CD4-positive, alpha-beta memory T cell (primary cell): ENCODE measurements around the gene AP3M1. TPM values are rescaled to one million over a fixed set of nuclear protein-coding genes. Genes with fewer than 3 reads are reported as not detected.

Experiments
- CTCF ChIA-PET: fragments of 350-600 bp; sonication (Branson Sonifier 250); formaldehyde crosslinking; loops from one replicate; lab custom pipeline; 2021; ENCODE audit warnings: inconsistent platforms; ENCODE audit not compliant: partially characterized antibody; lab: Charles Lee
- POLR2A ChIA-PET: fragments of 350-600 bp; sonication (Branson Sonifier 250); formaldehyde crosslinking; loops from one replicate; lab custom pipeline; 2021; ENCODE audit not compliant: partially characterized antibody; lab: Charles Lee
- DNase-seq, 5 donors: peaks; one replicate each; pipeline versions ENCODE4 v3.0.0 to v3.0.0-alpha.2; 2020 to 2022; ENCODE audit warnings: mixed read lengths in 1 of 5
- H3K27ac ChIP-seq: one replicate; pipeline ENCODE4 v1.7.0; 2013; ENCODE audit warnings: low read depth, low read length
- H3K27me3 ChIP-seq: 2 replicates; pipeline ENCODE4 v1.7.0; 2013; ENCODE audit warnings: mild to moderate bottlenecking, low read length, moderate library complexity; ENCODE audit not compliant: insufficient read depth
- H3K36me3 ChIP-seq: 2 replicates; pipeline ENCODE4 v1.7.0; 2013; ENCODE audit warnings: mild to moderate bottlenecking, low read length, moderate library complexity; ENCODE audit not compliant: insufficient read depth
- H3K4me1 ChIP-seq: 2 replicates; pipeline ENCODE4 v1.7.0; 2013; ENCODE audit warnings: mild to moderate bottlenecking, low read length, moderate library complexity; ENCODE audit not compliant: insufficient read depth
- H3K4me3 ChIP-seq, 2 donors: one replicate each; pipeline ENCODE4 v1.7.0; 2013; ENCODE audit warnings: low read length in 2 of 2, mild to moderate bottlenecking in 1 of 2
- H3K9me3 ChIP-seq, 2 donors: one replicate each; pipeline ENCODE4 v1.7.0; 2013; ENCODE audit warnings: low read length in 2 of 2, control low read depth in 1 of 2; ENCODE audit not compliant: control insufficient read depth in 1 of 2
- H3K27ac Mint-ChIP-seq, 7 donors: one replicate each; pipeline ENCODE4 v1.8.0; 2020 to 2021; ENCODE audit warnings: mixed read lengths in 7 of 7, mild to moderate bottlenecking in 6 of 7, inconsistent platforms in 3 of 7, moderate library complexity in 3 of 7
- H3K27me3 Mint-ChIP-seq, 2 donors: one replicate each; pipeline ENCODE4 v1.8.0; 2020 to 2021; ENCODE audit warnings: mixed read lengths in 2 of 2
- H3K36me3 Mint-ChIP-seq, 2 donors: one replicate each; pipeline ENCODE4 v1.8.0; 2020 to 2021; ENCODE audit warnings: mixed read lengths in 2 of 2, inconsistent platforms in 1 of 2, mild to moderate bottlenecking in 1 of 2
- H3K4me1 Mint-ChIP-seq, 4 donors: one replicate each; pipeline ENCODE4 v1.8.0; 2020 to 2021; ENCODE audit warnings: mixed read lengths in 4 of 4, mild to moderate bottlenecking in 1 of 4
- H3K4me3 Mint-ChIP-seq, 8 donors: one replicate each; pipeline ENCODE4 v1.8.0; 2020 to 2021; ENCODE audit warnings: mixed read lengths in 8 of 8, mild to moderate bottlenecking in 7 of 8, moderate library complexity in 6 of 8, inconsistent platforms in 3 of 8
- H3K9me3 Mint-ChIP-seq, 8 donors: one replicate each; pipeline ENCODE4 v1.8.0; 2020 to 2021; ENCODE audit warnings: mixed read lengths in 8 of 8, mild to moderate bottlenecking in 5 of 8, inconsistent platforms in 3 of 8, moderate library complexity in 1 of 8
- intact Hi-C: fragments of 100-400 bp; cut with micrococcal nuclease; formaldehyde crosslinking; loops from one replicate; pipeline ENCODE4 v1.15.1; 2023
- polyA plus RNA-seq, 2 donors: library from polyadenylated mRNA; unstranded; fragments of 300-500 nt; fragmentation: Illumina TruSeq; gene quantifications; one replicate each; pipeline ENCODE4 v1.2.3, GENCODE V29; 2021
- total RNA-seq, 2 experiments: library from RNA; stranded (reverse); gene quantifications; one replicate each; pipeline ENCODE4 v1.2.3, GENCODE V29; 2021

Gene AP3M1
- total and polyA plus RNA-seq, 4 experiments from 2014 or later: 28.7 to 38.8 (median 38.1) TPM

GRCh38 chr10:74088722-74089121, 61.9 kb downstream of the AP3M1 start:
- H3K27me3 ChIP-seq: no peaks in the 10 kb centered on the region
- H3K4me3 ChIP-seq: no peak overlapping the region
- H3K27ac Mint-ChIP-seq: no peak overlapping the region
- H3K36me3 ChIP-seq: peaks cover 30% of the 10 kb centered on the region
- H3K4me1 ChIP-seq: no peaks in the 10 kb centered on the region
- H3K27ac ChIP-seq: no peak overlapping the region
- no peak for DNase-seq
- ChIA-PET POLR2A (interaction anchor here (0.6 kb wide), 1 partner anchor 68 kb away, joined by 3 read pairs; no protein-coding TSS in a partner anchor), CTCF (interaction anchor here (0.6 to 2.3 kb wide), 4 partner anchors 8 to 1147 kb away, joined by 3 to 10 read pairs (median 4); partner anchors contain the start of gene COMTD1)
- intact Hi-C loops: no loop called here
- no peak overlapping the region for H3K4me3 Mint-ChIP-seq
- H3K9me3 Mint-ChIP-seq: no peaks in the 10 kb centered on the region
- H3K36me3 Mint-ChIP-seq: peaks cover 47 to 60% of the 10 kb centered on the region in 2 donors
- no peaks in the 10 kb centered on the region for H3K27me3 Mint-ChIP-seq
- no peaks in the 10 kb centered on the region for H3K9me3 ChIP-seq
- peaks cover 0 to 4% (median 2%) of the 10 kb centered on the region in 4 donors for H3K4me1 Mint-ChIP-seq

DNA sequence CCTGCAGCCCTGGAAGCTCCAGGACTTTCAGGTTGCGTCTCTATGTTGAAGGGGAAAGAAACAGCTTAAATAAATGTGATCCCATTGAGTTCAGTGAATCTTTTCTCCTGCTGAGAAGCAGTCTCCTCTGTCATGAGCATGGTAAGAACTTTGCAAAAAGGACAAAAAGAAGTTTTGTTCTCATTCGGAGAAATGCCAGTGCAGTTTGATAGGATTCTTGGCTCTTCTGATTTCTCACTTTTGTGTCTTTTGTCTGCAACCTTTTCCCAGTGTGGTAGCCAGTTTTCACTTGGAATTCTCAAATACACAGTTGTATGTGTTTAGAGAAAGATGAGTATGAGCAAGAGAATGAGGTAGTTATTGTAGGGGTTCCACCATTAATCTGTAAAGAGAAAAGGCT, 64.3 kb downstream of the AP3M1 start:
- no peaks in the 10 kb centered on the region for H3K9me3 Mint-ChIP-seq
- H3K4me1 Mint-ChIP-seq: peaks cover 2 to 4% (median 3%) of the 10 kb centered on the region in 4 donors
- Histone ChIP-seq H3K4me3 (no peak overlapping the region), H3K27me3 (no peaks in the 10 kb centered on the region), H3K4me1 (no peaks in the 10 kb centered on the region), H3K36me3 (peaks cover 29% of the 10 kb centered on the region), H3K9me3 (no peaks in the 10 kb centered on the region), H3K27ac (no peak overlapping the region)
- no peak overlapping the region for H3K4me3 Mint-ChIP-seq
- intact Hi-C loops: no loop called here
- H3K36me3 Mint-ChIP-seq: peaks cover 51 to 65% of the 10 kb centered on the region in 2 donors
- ChIA-PET CTCF (interaction anchor here (1.1 kb wide), 1 partner anchor 17 kb away, joined by 3 read pairs; no protein-coding TSS in a partner anchor), POLR2A (no interaction called here)
- no peak overlapping the region for H3K27ac Mint-ChIP-seq
- no peaks in the 10 kb centered on the region for H3K27me3 Mint-ChIP-seq
- no peak for DNase-seq

DNA sequence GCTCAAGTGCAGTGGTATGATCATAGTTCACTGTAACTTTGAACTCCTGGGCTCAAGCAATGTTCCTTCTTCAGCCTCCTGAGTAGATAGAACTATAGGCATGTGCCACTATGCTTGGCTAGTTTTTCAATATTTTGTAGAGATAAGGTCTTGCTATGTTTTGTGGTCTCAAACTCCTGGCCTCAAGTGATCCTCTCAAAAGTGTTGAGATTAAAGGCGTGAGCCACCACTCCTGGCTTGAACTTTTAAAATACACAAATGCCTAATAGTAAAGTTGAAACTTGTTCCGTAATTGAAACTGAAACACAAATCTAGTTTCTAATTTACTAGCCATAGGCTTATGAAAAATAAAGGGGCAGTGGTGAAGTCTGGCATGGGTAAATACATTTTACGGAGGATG, 65.7 kb downstream of the AP3M1 start:
- no peak overlapping the region for H3K27ac ChIP-seq
- H3K27ac Mint-ChIP-seq: peak overlapping the region in 5 of 7 donors; percentile 22 to 73 (median 30)
- H3K4me1 ChIP-seq: no peaks in the 10 kb centered on the region
- H3K4me3 Mint-ChIP-seq: no peak overlapping the region
- no peaks in the 10 kb centered on the region for H3K27me3 ChIP-seq
- H3K4me3 ChIP-seq: no peak overlapping the region
- intact Hi-C loops: no loop called here
- POLR2A ChIA-PET: no interaction called here
- H3K36me3 ChIP-seq: peaks cover 20% of the 10 kb centered on the region
- H3K9me3 Mint-ChIP-seq: no peaks in the 10 kb centered on the region
- H3K9me3 ChIP-seq: no peaks in the 10 kb centered on the region
- H3K36me3 Mint-ChIP-seq: peaks cover 41 to 55% of the 10 kb centered on the region in 2 donors
- H3K4me1 Mint-ChIP-seq: peaks cover 9 to 13% (median 11%) of the 10 kb centered on the region in 4 donors
- no peaks in the 10 kb centered on the region for H3K27me3 Mint-ChIP-seq
- CTCF ChIA-PET: interaction anchor here (7.0 kb wide), 1 partner anchor 198 kb away, joined by 150 read pairs; no protein-coding TSS in a partner anchor
- DNase-seq: no peak

DNA sequence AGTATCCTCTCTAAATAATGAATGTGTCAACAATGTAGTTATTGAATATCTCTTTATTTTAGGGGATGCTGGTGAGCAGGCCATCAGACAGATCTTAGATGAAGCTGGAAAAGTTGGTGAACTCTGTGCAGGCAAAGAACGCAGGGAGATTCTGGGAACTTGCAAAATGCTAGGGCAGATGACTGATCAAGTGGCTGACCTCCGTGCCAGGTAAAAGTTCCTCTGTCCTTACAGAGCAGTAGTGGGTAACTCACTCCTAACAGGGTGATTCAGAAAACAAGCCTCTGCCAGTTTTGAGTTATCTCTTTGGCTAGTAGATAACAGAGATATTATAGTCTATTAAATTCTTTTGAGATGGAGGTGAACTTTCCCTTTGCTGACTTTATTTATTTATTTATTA, 67.3 kb downstream of the AP3M1 start:
- POLR2A ChIA-PET: interaction anchor here (1.0 kb wide), 1 partner anchor 89 kb away, joined by 3 read pairs; no protein-coding TSS in a partner anchor
- peaks cover 16 to 29% (median 23%) of the 10 kb centered on the region in 4 donors for H3K4me1 Mint-ChIP-seq
- Histone ChIP-seq H3K4me3 (no peak overlapping the region), H3K4me1 (peaks cover 7% of the 10 kb centered on the region), H3K36me3 (peaks cover 11% of the 10 kb centered on the region), H3K9me3 (no peaks in the 10 kb centered on the region), H3K27ac (no peak overlapping the region), H3K27me3 (no peaks in the 10 kb centered on the region)
- H3K4me3 Mint-ChIP-seq: no peak overlapping the region
- CTCF ChIA-PET: interaction anchor here (1.0 to 7.0 kb wide), 5 partner anchors 11 to 224 kb away, joined by 3 to 150 read pairs (median 22); no protein-coding TSS in a partner anchor
- intact Hi-C loops: no loop called here
- no peak for DNase-seq
- no peaks in the 10 kb centered on the region for H3K9me3 Mint-ChIP-seq
- peaks cover 27 to 38% of the 10 kb centered on the region in 2 donors for H3K36me3 Mint-ChIP-seq
- H3K27ac Mint-ChIP-seq: peak overlapping the region in 1 of 7 donors; percentile 29
- no peaks in the 10 kb centered on the region for H3K27me3 Mint-ChIP-seq

DNA sequence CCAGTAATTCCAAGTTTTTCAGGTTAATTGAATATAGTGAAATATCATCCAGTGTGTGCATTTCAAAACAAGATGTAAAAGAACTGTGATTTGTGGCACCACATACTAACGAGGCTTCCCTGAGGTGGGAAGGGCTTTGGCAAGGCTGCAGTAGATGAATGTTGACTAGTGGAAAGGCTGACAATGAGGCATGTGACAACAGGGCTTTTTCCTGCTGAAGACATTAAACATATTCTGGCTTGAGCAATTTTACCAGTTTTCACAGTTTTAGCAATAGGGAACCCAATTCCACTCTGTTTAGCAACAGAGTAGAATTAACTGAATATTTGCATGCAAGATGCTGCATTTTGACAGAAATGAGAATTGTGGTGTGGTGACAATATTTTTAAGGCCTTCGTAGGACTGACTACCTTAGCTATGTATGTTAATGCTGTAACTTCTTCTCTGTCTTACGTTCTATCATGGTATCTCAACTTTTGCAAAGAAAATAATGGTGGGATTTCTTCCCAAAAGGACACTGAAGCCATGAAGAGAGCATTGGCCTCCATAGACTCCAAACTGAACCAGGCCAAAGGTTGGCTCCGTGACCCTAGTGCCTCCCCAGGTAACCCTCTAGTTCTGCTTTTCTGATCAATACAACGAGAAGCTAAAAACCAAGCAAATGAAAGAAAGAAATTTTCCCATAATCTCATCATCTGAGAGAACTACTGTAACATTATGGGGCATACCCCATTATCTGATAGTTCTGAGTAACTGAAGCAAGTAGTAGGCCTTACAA, 68.5 kb downstream of the AP3M1 start:
- Histone ChIP-seq H3K27ac (no peak overlapping the region), H3K36me3 (peaks cover 11% of the 10 kb centered on the region), H3K9me3 (no peaks in the 10 kb centered on the region), H3K4me3 (no peak overlapping the region), H3K27me3 (no peaks in the 10 kb centered on the region), H3K4me1 (peaks cover 16% of the 10 kb centered on the region)
- Mint-ChIP-seq H3K9me3 (no peaks in the 10 kb centered on the region), H3K27ac (peak overlapping the region in 1 of 7 donors; percentile 79), H3K27me3 (no peaks in the 10 kb centered on the region), H3K4me3 (no peak overlapping the region), H3K4me1 (peaks cover 22 to 40% (median 31%) of the 10 kb centered on the region in 4 donors), H3K36me3 (peaks cover 31 to 37% of the 10 kb centered on the region in 2 donors)
- DNase-seq: no peak
- ChIA-PET CTCF (interaction anchor here (0.6 to 7.0 kb wide), 34 partner anchors 8 to 223 kb away, joined by 3 to 150 read pairs (median 4); partner anchors contain the start of genes ADK and AP3M1), POLR2A (interaction anchor here (0.5 to 3.6 kb wide), 6 partner anchors 85 to 203 kb away, joined by 3 to 21 read pairs (median 3); no protein-coding TSS in a partner anchor)
- intact Hi-C loops: loop anchor here (1.0 kb wide), 5 partner anchors 84 to 233 kb away; partner anchors contain the start of gene VCL

DNA sequence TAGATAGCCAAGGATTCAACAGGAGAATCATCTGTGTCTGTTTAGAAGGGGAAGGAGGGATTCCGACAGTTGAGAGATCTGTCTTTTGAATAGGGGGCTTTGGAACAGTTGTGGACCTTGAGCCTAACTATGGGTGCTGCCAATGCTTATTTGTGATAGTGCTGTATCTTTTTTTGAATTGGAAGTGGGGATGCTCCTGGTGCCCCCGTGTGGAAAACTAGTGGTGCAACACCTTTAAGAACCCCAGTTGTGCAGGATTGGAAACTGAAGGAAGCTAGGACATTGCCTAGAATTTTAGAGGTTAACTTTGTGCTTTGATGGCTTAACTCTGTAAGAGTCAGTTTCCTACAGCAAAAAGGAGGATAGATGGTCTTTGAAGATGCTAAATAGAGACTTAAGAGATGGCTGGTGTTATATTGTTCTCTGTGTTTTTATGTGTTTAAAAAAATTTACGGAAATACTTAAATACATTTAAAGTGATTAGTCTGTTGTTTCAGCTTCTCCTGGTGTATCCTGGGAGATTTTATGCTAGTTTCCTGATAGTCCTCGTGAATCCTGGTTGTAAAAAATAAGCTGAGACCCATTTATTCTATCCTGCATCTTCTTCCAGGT, 69.3 kb downstream of the AP3M1 start:
- intact Hi-C loops: loop anchor here (1.0 kb wide), 5 partner anchors 83 to 232 kb away; partner anchors contain the start of gene VCL
- peak overlapping the region in 1 of 8 donors; percentile 1 for H3K4me3 Mint-ChIP-seq
- peak overlapping the region in 6 of 7 donors; percentile 1 to 76 (median 25) for H3K27ac Mint-ChIP-seq
- H3K9me3 Mint-ChIP-seq: no peaks in the 10 kb centered on the region
- H3K27me3 ChIP-seq: no peaks in the 10 kb centered on the region
- H3K4me3 ChIP-seq: no peak overlapping the region
- no peaks in the 10 kb centered on the region for H3K9me3 ChIP-seq
- no peaks in the 10 kb centered on the region for H3K27me3 Mint-ChIP-seq
- ChIA-PET CTCF (interaction anchor here (0.6 to 7.0 kb wide), 40 partner anchors 8 to 222 kb away, joined by 3 to 150 read pairs (median 4); partner anchors contain the start of genes ADK and AP3M1), POLR2A (interaction anchor here (0.5 to 3.6 kb wide), 6 partner anchors 85 to 202 kb away, joined by 3 to 21 read pairs (median 4); no protein-coding TSS in a partner anchor)
- peaks cover 22 to 48% (median 35%) of the 10 kb centered on the region in 4 donors for H3K4me1 Mint-ChIP-seq
- H3K27ac ChIP-seq: no peak overlapping the region
- peaks cover 17% of the 10 kb centered on the region for H3K4me1 ChIP-seq
- peaks cover 11% of the 10 kb centered on the region for H3K36me3 ChIP-seq
- H3K36me3 Mint-ChIP-seq: peaks cover 28 to 36% of the 10 kb centered on the region in 2 donors
- peak in 4 of 5 donors; percentile 45 to 55 (median 49) for DNase-seq
